B cell (primary cell): ENCODE measurements around the gene PLEKHG4. TPM values are rescaled to one million over a fixed set of nuclear protein-coding genes. Genes with fewer than 3 reads are reported as not detected.

Experiments
- ATAC-seq: fragments of 200-7000 bp; cut with Tn5 transposase; one replicate; pipeline ENCODE4 v1.10.0; 2021; ENCODE audit warnings: low read depth, mild to moderate bottlenecking, moderate number of reproducible peaks, moderate library complexity
- CTCF ChIA-PET: fragments of 350-600 bp; sonication (Branson Sonifier 250); formaldehyde crosslinking; loops from one replicate; lab custom pipeline; 2021; ENCODE audit warnings: antibody characterized with exemption, inconsistent platforms; lab: Charles Lee
- POLR2A ChIA-PET: fragments of 350-600 bp; sonication (Branson Sonifier 250); formaldehyde crosslinking; loops from one replicate; lab custom pipeline; 2021; ENCODE audit warnings: antibody characterized with exemption; lab: Charles Lee
- DNase-seq: peaks from one replicate; pipeline ENCODE4 v3.0.0; 2013
- H2AFZ ChIP-seq: 2 replicates; pipeline ENCODE4 v1.6.1; 2012; ENCODE audit warnings: mild to moderate bottlenecking, low read depth, low read length; ENCODE audit not compliant: insufficient read depth, poor library complexity, severe bottlenecking
- H3K27ac ChIP-seq, 2 donors: 1 replicate in 1 of 2; 2 replicates in 1 of 2; pipeline ENCODE4 v1.5.1; 2012 to 2013; ENCODE audit warnings: low read length in 2 of 2, mild to moderate bottlenecking in 2 of 2, moderate library complexity in 1 of 2
- H3K27me3 ChIP-seq, 4 experiments: fragments of 200-600 bp in 1 of 4; sonication (generic) in 1 of 4; replicated peaks in 1 of 4; 1 replicate in 2 of 4; 2 replicates in 2 of 4; pipeline versions ENCODE4 v1.6.1 to v1.7.0; 2013 to 2016; ENCODE audit warnings: low read length in 3 of 4, mild to moderate bottlenecking in 2 of 4, mixed read lengths in 1 of 4, moderate library complexity in 1 of 4; ENCODE audit not compliant: insufficient read depth in 4 of 4, control insufficient read depth in 3 of 4; ENCODE audit errors: control extremely low read depth in 1 of 4
- H3K36me3 ChIP-seq, 2 experiments: replicated peaks in 1 of 2; 1 replicate in 1 of 2; 2 replicates in 1 of 2; pipeline versions ENCODE4 v1.6.1 to v1.7.1; 2013; ENCODE audit warnings: low read length in 1 of 2; ENCODE audit not compliant: insufficient read depth in 2 of 2, control insufficient read depth in 1 of 2; ENCODE audit errors: control extremely low read depth in 1 of 2, extremely low read depth in 1 of 2
- H3K4me1 ChIP-seq, 2 donors: fragments of 200-600 bp in 1 of 2; sonication (generic) in 1 of 2; 1 replicate in 1 of 2; 2 replicates in 1 of 2; pipeline versions ENCODE4 v1.5.1 to v1.6.1; 2013 to 2017; ENCODE audit warnings: low read length in 2 of 2; ENCODE audit not compliant: control insufficient read depth in 2 of 2, insufficient read depth in 2 of 2
- H3K4me2 ChIP-seq: replicated peaks from 2 replicates; pipeline ENCODE3; 2012; ENCODE audit warnings: mild to moderate bottlenecking, low read depth, low read length; ENCODE audit not compliant: poor library complexity, severe bottlenecking
- H3K4me3 ChIP-seq, 5 experiments: fragments of 200-600 bp in 1 of 5; sonication (generic) in 1 of 5; 1 replicate in 3 of 5; 2 replicates in 2 of 5; pipeline versions ENCODE4 v1.5.1 to v1.7.0; 2011 to 2016; ENCODE audit warnings: low read length in 4 of 5, mild to moderate bottlenecking in 4 of 5, low read depth in 2 of 5, control low read depth in 1 of 5, moderate library complexity in 1 of 5; ENCODE audit not compliant: insufficient read depth in 1 of 5; ENCODE audit errors: control extremely low read depth in 1 of 5, extremely low read depth in 1 of 5
- H3K79me2 ChIP-seq: fragments of 200-600 bp; sonication (generic); one replicate; pipeline ENCODE4 v1.6.0; 2016; ENCODE audit warnings: low read length; ENCODE audit not compliant: control insufficient read depth, insufficient read depth
- H3K9ac ChIP-seq: fragments of 200-600 bp; sonication (generic); 2 replicates; pipeline ENCODE4 v1.6.1; 2017; ENCODE audit warnings: mild to moderate bottlenecking, low read length, moderate library complexity
- H3K9me3 ChIP-seq, 3 donors: one replicate each; pipeline versions ENCODE4 v1.6.1 to v1.7.1; 2013; ENCODE audit warnings: low read length in 2 of 3; ENCODE audit not compliant: control insufficient read depth in 2 of 3, insufficient read depth in 1 of 3; ENCODE audit errors: control extremely low read depth in 1 of 3
- H4K20me1 ChIP-seq: 2 replicates; pipeline ENCODE4 v1.6.0; 2012; ENCODE audit warnings: mild to moderate bottlenecking, low read length; ENCODE audit not compliant: insufficient read depth, control insufficient read depth, poor library complexity, severe bottlenecking
- H3K27ac Mint-ChIP-seq: one replicate; pipeline ENCODE4 v1.8.0; 2021; ENCODE audit warnings: mixed read lengths
- H3K27me3 Mint-ChIP-seq: one replicate; pipeline ENCODE4 v1.8.0; 2021; ENCODE audit warnings: mixed read lengths
- H3K4me1 Mint-ChIP-seq: one replicate; pipeline ENCODE4 v1.8.0; 2021; ENCODE audit warnings: mixed read lengths
- H3K4me3 Mint-ChIP-seq: one replicate; pipeline ENCODE4 v1.8.0; 2021; ENCODE audit warnings: mixed read lengths
- H3K9me3 Mint-ChIP-seq: one replicate; pipeline ENCODE4 v1.8.0; 2022; ENCODE audit warnings: mixed read lengths; ENCODE audit not compliant: insufficient read depth
- CTCF ChIP-seq: fragments of 200-600 bp; IDR thresholded peaks from one replicate; pipeline ENCODE4 v1.8.0; 2022; ENCODE audit warnings: antibody characterized with exemption, mild to moderate bottlenecking
- EZH2 ChIP-seq: IDR thresholded peaks from 2 replicates; pipeline ENCODE4 v1.6.1; 2012; ENCODE audit warnings: borderline replicate concordance, low read depth, mild to moderate bottlenecking, moderate library complexity, low read length; ENCODE audit not compliant: insufficient read depth, poor library complexity, severe bottlenecking
- WGBS: methylation state at CpG from one replicate; pipeline ENCODE4 v1.1.5; 2013; ENCODE audit warnings: missing lambda C conversion rate; ENCODE audit not compliant: insufficient coverage; 5-methylcytosine and 5-hydroxymethylcytosine counted together
- intact Hi-C: fragments of 100-400 bp; cut with micrococcal nuclease; formaldehyde crosslinking; loops from one replicate; pipeline ENCODE4 v1.10.0; 2022
- polyA plus RNA-seq: library from polyadenylated mRNA; depleted of rRNA; stranded (reverse); fragments of >200 nt; gene quantifications from 2 replicates; pipeline ENCODE4 v1.2.3, GENCODE V29; 2012
- total RNA-seq, 2 donors: library from RNA; stranded (reverse); fragments of 120-200 nt in 1 of 2; gene quantifications; 1 replicate in 1 of 2; 2 replicates in 1 of 2; pipeline versions ENCODE4 v1.2.3 to v1.2.4, GENCODE V29; 2013 to 2022

Gene PLEKHG4
- total and polyA plus RNA-seq, 2 donors (not counting 1 experiment from before 2014, with no cell fraction given) = 6.0 to 7.1 TPM

DNA sequence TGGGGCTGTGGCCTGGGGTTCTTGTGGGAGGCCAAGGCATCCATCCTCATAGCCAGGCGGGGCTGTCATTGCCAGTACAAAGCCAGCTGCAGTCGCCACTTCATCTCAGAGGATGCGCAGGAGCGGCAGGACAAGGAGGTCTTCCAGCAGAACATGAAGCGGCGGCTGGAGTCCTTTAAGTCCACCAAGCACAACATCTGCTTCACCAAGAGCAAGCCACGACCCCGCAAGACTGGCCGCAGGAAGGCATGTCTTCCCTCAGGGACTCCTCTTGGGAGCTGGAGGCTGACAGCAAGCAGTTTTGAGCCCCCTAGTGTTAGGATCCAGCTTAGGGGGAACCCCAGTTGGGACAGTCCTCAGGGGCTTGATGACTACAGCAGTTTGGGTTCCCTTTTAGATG lies 15.1 kb upstream of the PLEKHG4 start:
- ChIA-PET POLR2A (no interaction called here), CTCF (interaction anchor here (0.6 kb wide), 1 partner anchor 67 kb away, joined by 3 read pairs; no protein-coding TSS in a partner anchor)
- Mint-ChIP-seq H3K4me3 (no peak overlapping the region), H3K27ac (no peak overlapping the region), H3K27me3 (peaks cover 15% of the 10 kb centered on the region), H3K9me3 (no peaks in the 10 kb centered on the region), H3K4me1 (no peaks in the 10 kb centered on the region)
- H4K20me1 ChIP-seq = no peaks in the 10 kb centered on the region
- no peaks in the 10 kb centered on the region for H3K79me2 ChIP-seq
- no peak overlapping the region for H3K27ac ChIP-seq
- intact Hi-C loops = no loop called here
- ATAC-seq (peak; percentile 14), DNase-seq (no peak)
- H3K36me3 ChIP-seq = no peaks in the 10 kb centered on the region
- WGBS = 93% methylated on average over 7 of the region's 9 CpGs
- no peaks in the 10 kb centered on the region for H3K9me3 ChIP-seq
- no peak overlapping the region for H2AFZ ChIP-seq
- no peak overlapping the region for H3K9ac ChIP-seq
- TF ChIP-seq CTCF = no peak
- no peak for TF ChIP-seq EZH2
- no peak overlapping the region for H3K4me2 ChIP-seq
- no peak overlapping the region for H3K4me3 ChIP-seq
- no peaks in the 10 kb centered on the region for H3K27me3 ChIP-seq
- H3K4me1 ChIP-seq = no peaks in the 10 kb centered on the region

DNA sequence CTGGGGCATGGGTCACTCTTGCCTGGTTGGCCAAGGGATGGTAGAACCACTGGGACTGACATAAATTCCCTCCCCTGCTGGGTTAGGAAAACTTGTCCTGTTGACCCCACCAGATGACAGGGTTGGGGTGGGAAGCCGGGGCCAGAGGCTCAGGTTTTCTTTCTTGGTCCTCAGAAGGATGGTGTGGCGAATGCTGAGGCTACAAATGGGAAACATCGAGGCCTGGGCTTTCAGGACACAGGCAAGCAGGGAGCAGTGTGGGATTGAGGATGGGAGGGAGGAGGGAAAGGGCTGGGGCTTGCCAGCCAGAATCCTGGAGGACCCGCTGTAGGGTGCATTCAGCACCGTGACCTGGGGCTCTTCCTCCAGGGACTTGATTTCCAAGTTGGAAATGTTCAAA lies 14.5 kb upstream of the PLEKHG4 start:
- Histone ChIP-seq H3K4me2 (no peak overlapping the region), H3K4me3 (no peak overlapping the region), H3K27me3 (no peaks in the 10 kb centered on the region), H3K79me2 (no peaks in the 10 kb centered on the region), H4K20me1 (no peaks in the 10 kb centered on the region), H3K9ac (no peak overlapping the region), H2AFZ (no peak overlapping the region), H3K27ac (no peak overlapping the region), H3K4me1 (no peaks in the 10 kb centered on the region), H3K9me3 (no peaks in the 10 kb centered on the region), H3K36me3 (no peaks in the 10 kb centered on the region)
- Mint-ChIP-seq H3K4me3 (no peak overlapping the region), H3K27me3 (peaks cover 15% of the 10 kb centered on the region), H3K27ac (no peak overlapping the region), H3K9me3 (no peaks in the 10 kb centered on the region), H3K4me1 (no peaks in the 10 kb centered on the region)
- TF ChIP-seq EZH2 (no peak), CTCF (no peak)
- ChIA-PET POLR2A (no interaction called here), CTCF (interaction anchor here (0.6 kb wide), 1 partner anchor 67 kb away, joined by 3 read pairs; no protein-coding TSS in a partner anchor)
- WGBS = 96% methylated on average over 5 of the region's 5 CpGs
- no peak for DNase-seq
- no peak for ATAC-seq
- intact Hi-C loops = no loop called here
